HG02571 (cell line): ENCODE data around the gene VGF.
"Not testable (repeated sequence)": the region's sequence is repeated elsewhere in the genome, so short reads cannot be mapped to it uniquely, and the experiment has no call there.

Experiments used
- ATAC-seq: cut with Tn5 transposase; IDR thresholded peaks from one replicate; pipeline ENCODE4 v1.9.1; 2021; ENCODE audit warnings: mild to moderate bottlenecking, moderate library complexity; ENCODE audit not compliant: unreplicated experiment

VGF gene

GRCh38 chr7:101121631-101121990 lies 43.8 kb downstream of the VGF start:
- not testable (repeated sequence) for ATAC-seq

DNA sequence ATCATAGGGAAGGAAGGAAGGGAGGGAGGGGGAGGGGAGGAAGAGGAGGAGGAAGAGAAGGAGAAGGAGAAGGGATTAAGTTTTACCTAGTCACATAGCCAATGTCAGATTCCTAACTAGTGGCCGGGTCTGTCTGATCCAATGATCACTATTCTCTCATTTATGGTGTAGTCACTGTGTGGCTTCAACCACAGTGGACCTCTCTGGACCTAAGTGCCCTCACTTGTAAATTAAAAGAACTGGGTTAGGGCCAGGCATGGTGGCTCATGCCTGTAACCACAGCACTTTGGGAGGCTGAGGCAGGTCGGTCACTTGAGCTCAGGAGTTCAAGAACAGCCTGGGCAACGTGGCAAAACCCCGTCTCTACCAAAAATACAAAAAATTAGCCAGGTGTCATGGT lies 45.1 kb downstream of the VGF start:
- ATAC-seq, result no peak

- ATAC-seq, result no peak
Observed at GRCh38 chr7:101119876-101120275, 45.5 kb downstream of the VGF start.

- no peak for ATAC-seq
Observed at GRCh38 chr7:101118856-101119255, 46.5 kb downstream of the VGF start.

DNA sequence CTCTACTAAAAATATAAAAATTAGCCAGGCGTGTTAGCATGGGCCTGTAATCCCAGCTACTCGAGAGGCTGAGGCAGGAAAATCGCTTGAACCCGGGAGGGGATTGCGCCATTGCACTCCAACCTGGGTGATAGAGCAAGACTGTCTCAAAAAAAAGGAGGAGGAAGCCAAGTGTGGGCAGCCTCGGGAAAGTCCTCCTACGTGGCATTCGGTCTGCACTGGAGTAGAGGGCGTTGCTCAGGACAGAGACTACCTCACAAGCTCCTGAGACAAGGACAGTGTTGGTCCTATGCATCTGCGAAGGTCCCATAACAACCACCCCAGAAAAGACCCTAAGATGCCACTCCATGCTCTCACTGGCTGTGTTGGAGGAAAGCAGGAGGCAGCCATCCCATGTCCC lies 48.5 kb downstream of the VGF start:
- ATAC-seq, result no peak

- no peak for ATAC-seq
Observed at GRCh38 chr7:101115215-101115614, 50.2 kb downstream of the VGF start.

DNA sequence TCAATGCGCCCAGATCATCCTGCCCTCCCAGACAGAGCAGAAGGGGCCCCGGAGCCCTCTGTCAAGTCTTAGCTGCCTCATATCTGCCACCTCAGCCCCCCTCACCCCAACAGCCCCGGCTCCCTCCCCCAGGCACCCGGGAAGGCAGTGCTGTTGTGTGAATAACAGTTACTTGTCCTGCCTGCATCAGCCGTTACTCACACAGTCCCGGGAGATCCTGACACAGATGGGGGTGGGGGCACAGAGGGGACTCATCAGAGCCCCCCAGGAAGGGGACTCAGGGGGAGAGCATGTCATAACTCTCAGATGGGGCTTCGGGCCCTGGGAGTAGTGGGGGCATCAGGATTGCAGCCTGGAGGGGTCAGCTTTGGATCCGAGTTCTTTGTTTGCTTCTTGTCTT lies 50.9 kb downstream of the VGF start:
- ATAC-seq, result no peak

DNA sequence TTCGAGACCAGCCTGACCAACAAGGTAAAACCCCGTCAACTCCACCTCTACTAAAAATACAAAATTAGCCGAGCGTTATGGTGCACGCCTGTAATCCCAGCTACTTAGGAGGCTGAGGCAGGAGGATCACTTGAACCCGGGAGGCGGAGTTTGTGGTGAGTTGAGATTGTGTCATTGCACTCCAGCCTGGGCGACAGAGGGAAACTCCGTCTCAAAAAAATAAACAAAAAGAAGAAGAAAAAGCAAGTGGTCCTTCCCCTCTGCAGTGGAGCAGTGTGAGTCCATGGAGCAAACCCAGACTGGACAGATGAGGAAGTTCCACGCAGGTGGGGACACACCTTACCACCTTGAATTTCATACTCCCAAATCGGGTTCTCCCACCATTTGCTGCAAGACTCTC lies 51.5 kb downstream of the VGF start:
- ATAC-seq, result no peak

- not testable (repeated sequence) for ATAC-seq
Observed at GRCh38 chr7:101113140-101113539, 52.2 kb downstream of the VGF start.
